ENCODE measurements around the gene MAP3K3.

The MAP3K3 gene

GRCh38 chr17:63741408-63742173 lies 119.4 kb downstream of the MAP3K3 start, which contains the start of gene STRADA:
STRADA (minus strand) TSS chr17:63741799; CDS start chr17:63728369, 13,430 bp downstream.
- peaks cover 7% of the 10 kb centered on the region for H3K36me3 ChIP-seq (replicated peaks)
- peak within 1 kb of the TSS; percentile 79 for H3K4me3 ChIP-seq
- peaks cover 14% of the 10 kb centered on the region for H3K4me1 ChIP-seq
- in situ Hi-C loops (cut with MboI; ENCODE audit: low sequenced_read_pairs), result no loop called here
- no peaks in the 10 kb centered on the region for H3K9me3 ChIP-seq
- DNase-seq (ENCODE audit: low spot score in 2 of 2), result peak; percentile 96 to 99
- H3K27me3 ChIP-seq (ENCODE audit: low read depth), result no peaks in the 10 kb centered on the region
